Measurements from ENCODE around the gene AKNAD1. TPM values are rescaled to one million over a fixed set of nuclear protein-coding genes. Genes with fewer than 3 reads are reported as not detected.

Gene AKNAD1
- total RNA-seq, 1 donor from 2014 or later = 0.70 TPM

- Mint-ChIP-seq H3K27me3 (ENCODE audit: unreplicated experiment) (no peaks in the 10 kb centered on the region), H3K27ac (ENCODE audit: unreplicated experiment) (peak overlapping the region; percentile 100), H3K4me1 (ENCODE audit: unreplicated experiment) (peaks cover 48% of the 10 kb centered on the region), H3K4me3 (ENCODE audit: unreplicated experiment) (peak overlapping the region; percentile 66), H3K9me3 (ENCODE audit: unreplicated experiment) (no peaks in the 10 kb centered on the region), H3K36me3 (ENCODE audit: unreplicated experiment) (peaks cover 3% of the 10 kb centered on the region)
- no peak for TF ChIP-seq CTCF (IDR thresholded peaks at IDR 0.05)
- peak; percentile 92 for DNase-seq (ENCODE audit: extremely low spot score, unreplicated experiment)
Measured at GRCh38 chr1:108816049-108816893, 40.6 kb downstream of the AKNAD1 start.

- Mint-ChIP-seq H3K9me3 (ENCODE audit: unreplicated experiment) (no peaks in the 10 kb centered on the region), H3K27me3 (ENCODE audit: unreplicated experiment) (no peaks in the 10 kb centered on the region), H3K27ac (ENCODE audit: unreplicated experiment) (peak overlapping the region; percentile 100), H3K4me1 (ENCODE audit: unreplicated experiment) (peaks cover 48% of the 10 kb centered on the region), H3K4me3 (ENCODE audit: unreplicated experiment) (no peak overlapping the region), H3K36me3 (ENCODE audit: unreplicated experiment) (peaks cover 4% of the 10 kb centered on the region)
- DNase-seq (ENCODE audit: extremely low spot score, unreplicated experiment) = no peak
- TF ChIP-seq CTCF (IDR thresholded peaks at IDR 0.05) = no peak
Measured at GRCh38 chr1:108815566-108815965, 41.3 kb downstream of the AKNAD1 start.

GRCh38 chr1:108814343-108815125 lies 42.4 kb downstream of the AKNAD1 start:
- Mint-ChIP-seq H3K9me3 (ENCODE audit: unreplicated experiment) (no peaks in the 10 kb centered on the region), H3K4me1 (ENCODE audit: unreplicated experiment) (peaks cover 46% of the 10 kb centered on the region), H3K27me3 (ENCODE audit: unreplicated experiment) (no peaks in the 10 kb centered on the region), H3K27ac (ENCODE audit: unreplicated experiment) (peak overlapping the region; percentile 100), H3K36me3 (ENCODE audit: unreplicated experiment) (peaks cover 13% of the 10 kb centered on the region), H3K4me3 (ENCODE audit: unreplicated experiment) (no peak overlapping the region)
- no peak for TF ChIP-seq CTCF (IDR thresholded peaks at IDR 0.05)
- DNase-seq (ENCODE audit: extremely low spot score, unreplicated experiment) = no peak

GRCh38 chr1:108813326-108813725 lies 43.6 kb downstream of the AKNAD1 start:
- H3K4me3 Mint-ChIP-seq (ENCODE audit: unreplicated experiment) = no peak overlapping the region
- peaks cover 47% of the 10 kb centered on the region for H3K4me1 Mint-ChIP-seq (ENCODE audit: unreplicated experiment)
- no peaks in the 10 kb centered on the region for H3K9me3 Mint-ChIP-seq (ENCODE audit: unreplicated experiment)
- H3K27ac Mint-ChIP-seq (ENCODE audit: unreplicated experiment) = no peak overlapping the region
- H3K36me3 Mint-ChIP-seq (ENCODE audit: unreplicated experiment) = peaks cover 25% of the 10 kb centered on the region
- TF ChIP-seq CTCF (IDR thresholded peaks at IDR 0.05) = no peak
- no peaks in the 10 kb centered on the region for H3K27me3 Mint-ChIP-seq (ENCODE audit: unreplicated experiment)
- no peak for DNase-seq (ENCODE audit: extremely low spot score, unreplicated experiment)

- DNase-seq (ENCODE audit: extremely low spot score, unreplicated experiment) = no peak
- Mint-ChIP-seq H3K4me1 (ENCODE audit: unreplicated experiment) (peaks cover 40% of the 10 kb centered on the region), H3K4me3 (ENCODE audit: unreplicated experiment) (no peak overlapping the region), H3K9me3 (ENCODE audit: unreplicated experiment) (no peaks in the 10 kb centered on the region), H3K27me3 (ENCODE audit: unreplicated experiment) (no peaks in the 10 kb centered on the region), H3K36me3 (ENCODE audit: unreplicated experiment) (peaks cover 36% of the 10 kb centered on the region), H3K27ac (ENCODE audit: unreplicated experiment) (no peak overlapping the region)
- TF ChIP-seq CTCF (IDR thresholded peaks at IDR 0.05) = no peak
Measured at GRCh38 chr1:108811611-108812010, 45.3 kb downstream of the AKNAD1 start.
